GM19043 (cell line): ENCODE data around the gene MRPL16.

Experiments used
- ATAC-seq: cut with Tn5 transposase; IDR thresholded peaks from one replicate; pipeline ENCODE4 v1.9.1; 2021; ENCODE audit warnings: low read depth; ENCODE audit not compliant: unreplicated experiment

MRPL16 gene

DNA sequence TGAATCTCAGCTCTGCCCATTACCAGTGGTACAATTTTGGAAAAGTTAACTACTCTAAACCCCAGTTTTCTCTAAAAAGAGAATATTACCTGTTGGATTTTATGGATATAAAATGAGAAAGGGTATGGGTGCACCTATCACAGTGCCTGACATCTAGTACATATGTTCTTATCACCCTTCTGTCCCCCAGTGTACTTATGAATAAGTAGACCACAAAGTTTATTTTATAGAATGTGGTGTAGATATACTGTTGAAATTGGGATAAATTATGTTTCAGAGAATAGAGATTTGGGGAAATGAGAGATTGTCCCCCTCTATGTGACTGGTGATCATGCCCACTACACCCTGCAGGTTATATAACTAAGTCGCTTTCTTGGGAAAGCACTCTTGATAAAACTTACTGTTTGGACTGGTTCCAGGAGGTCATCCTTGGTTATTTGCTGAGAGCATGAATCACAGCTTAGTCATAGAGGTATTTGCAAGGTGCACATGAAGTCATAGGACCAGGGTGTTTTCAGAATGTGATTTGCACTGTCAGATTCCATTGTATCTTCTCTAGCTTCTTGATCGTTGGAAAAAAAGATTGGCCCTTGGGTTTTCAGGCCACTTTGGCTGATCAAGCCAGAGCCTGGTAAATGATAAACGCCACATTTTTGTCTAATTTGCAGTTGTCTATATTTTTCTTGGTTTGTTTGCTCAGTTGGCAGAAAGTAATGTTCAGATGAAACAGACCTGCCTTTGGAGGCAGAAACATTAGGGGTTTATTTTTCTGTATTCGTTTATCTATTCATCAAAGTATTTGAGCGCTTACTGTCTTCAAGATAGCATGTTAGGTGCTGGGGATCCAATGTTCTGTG, 34.1 kb downstream of the MRPL16 start:
- ATAC-seq: no peak

DNA sequence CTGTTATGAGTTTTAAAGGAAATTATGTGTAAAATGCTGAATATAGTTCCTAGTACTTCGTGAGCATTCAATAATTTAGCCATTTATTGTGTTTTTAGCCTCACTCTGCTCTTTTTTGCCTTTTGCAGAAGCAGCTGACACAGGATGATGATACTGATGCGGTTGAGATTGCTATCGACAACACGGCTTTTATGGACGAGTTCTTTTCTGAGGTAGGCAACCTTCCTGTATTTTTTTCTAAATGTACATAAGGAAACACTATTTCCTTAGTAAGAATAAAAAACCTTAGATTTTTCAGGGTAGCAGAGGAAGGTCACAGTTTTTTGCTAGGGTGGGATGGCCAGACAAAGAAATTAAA, 37.5 kb downstream of the MRPL16 start:
- ATAC-seq: no peak

DNA sequence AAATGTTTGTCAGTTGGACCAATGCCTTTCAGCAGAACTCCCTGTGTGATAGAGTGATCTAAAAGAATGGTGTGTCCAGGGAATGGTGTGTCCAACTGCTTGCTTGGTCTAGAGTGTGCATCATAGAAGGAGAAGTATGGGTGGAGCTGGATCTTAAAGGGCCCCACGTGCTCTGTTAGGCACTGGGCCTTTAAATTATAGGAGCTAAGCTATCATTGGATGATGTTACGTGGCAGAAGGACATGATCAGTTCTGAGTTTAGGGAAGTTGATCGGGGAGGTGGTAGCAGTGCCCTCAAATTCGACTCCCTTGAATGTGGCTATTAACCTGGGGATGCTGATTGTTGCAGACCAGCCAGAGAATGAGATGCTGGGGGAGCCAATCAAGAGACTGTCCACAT, 39.0 kb downstream of the MRPL16 start:
- ATAC-seq: no peak

DNA sequence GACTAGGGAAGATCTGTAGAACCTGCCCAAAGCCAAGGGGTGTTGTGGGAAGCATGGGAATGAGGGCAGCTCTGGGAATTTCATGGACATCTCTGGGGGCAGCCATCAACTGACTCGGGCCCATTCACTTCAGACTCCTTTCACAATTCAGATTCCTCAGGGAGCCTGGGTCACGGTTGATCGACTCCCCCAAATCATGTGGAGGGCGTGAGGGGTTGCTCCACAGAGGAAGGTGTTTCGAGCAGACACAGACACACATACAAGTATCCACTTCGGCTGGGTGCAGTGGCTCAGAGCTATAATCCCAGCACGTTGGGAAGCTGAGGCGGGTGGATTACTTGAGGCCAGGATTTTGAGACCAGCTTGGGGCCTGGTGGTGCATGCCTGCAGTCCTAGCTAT, 39.7 kb downstream of the MRPL16 start:
- ATAC-seq: no peak

DNA sequence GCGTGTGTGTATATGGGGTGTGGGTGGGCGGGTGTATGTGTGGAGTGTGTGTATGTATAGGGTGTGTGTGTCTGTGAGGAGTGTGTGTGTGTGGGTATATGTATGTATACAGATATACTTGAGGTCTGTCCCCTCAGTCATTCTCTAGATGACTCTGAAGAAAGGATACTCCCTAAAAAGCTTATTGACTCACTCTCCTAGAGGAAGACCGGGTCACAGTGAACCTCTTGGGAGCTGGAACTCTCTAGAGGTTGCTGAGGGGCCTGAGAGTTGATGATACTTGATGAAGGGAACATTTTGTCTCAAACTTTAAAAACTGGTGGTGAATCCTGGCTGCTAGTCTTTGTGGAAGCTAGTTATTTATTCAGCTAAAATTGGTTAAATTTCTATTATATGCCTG, 40.3 kb downstream of the MRPL16 start:
- ATAC-seq: no peak

DNA sequence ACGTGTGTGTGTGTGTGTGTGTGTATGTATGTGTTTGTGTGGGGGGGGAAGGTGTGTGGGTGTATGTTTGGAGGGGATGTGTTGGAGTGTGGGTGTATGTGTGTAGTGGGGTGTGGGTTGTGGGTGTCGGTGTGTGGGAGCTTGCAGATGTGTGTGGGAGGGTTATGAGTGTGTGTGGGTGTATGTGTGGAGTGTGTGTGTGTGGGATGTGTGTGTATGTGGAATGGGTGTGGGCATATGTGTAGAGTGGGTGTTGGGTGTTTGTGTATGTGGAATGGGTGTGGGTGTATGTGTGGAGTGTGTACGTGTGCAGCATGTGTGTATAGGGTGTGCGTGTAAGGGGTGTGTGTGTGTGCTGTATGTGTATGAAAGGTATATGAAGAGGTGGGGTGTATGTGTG, 40.8 kb downstream of the MRPL16 start:
- no peak for ATAC-seq

DNA sequence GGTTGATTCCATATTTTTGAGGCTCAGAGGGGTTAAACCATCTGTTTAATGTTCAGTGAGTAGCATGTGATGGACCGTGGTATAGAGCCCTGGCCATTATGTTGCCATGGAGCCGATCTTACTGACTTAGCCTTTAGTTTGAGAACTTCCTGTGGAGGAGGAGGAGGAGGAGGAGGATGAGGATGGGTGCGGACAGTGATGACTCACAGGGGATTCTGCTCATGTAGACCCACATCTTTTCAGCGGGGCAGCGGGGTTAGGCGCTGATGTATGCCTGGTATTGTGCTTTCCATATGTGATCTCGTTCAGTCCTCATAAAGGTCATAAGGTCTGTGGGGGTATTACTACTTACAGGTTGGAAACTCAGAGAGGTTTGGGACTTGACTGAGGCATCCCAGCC, 41.5 kb downstream of the MRPL16 start:
- ATAC-seq: no peak

DNA sequence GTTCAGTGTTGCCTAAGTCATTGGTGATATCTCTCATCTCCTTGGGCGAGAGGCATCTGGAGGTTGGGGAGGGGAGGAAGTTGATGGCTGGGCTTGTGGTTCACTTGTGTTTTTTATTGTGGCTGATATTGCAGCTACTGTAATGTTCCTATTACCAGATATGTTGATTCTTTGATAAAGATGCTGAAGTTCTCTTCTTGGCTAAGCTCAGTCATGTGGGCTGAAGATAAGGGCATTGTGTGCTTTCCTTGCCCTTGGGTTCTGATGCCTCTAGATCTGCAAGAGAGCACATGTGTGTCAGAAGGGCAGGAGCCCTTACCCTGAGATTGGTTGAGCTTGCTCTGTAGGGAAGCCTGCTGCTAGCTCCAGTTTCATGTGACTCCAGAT, 43.4 kb downstream of the MRPL16 start:
- ATAC-seq: no peak

DNA sequence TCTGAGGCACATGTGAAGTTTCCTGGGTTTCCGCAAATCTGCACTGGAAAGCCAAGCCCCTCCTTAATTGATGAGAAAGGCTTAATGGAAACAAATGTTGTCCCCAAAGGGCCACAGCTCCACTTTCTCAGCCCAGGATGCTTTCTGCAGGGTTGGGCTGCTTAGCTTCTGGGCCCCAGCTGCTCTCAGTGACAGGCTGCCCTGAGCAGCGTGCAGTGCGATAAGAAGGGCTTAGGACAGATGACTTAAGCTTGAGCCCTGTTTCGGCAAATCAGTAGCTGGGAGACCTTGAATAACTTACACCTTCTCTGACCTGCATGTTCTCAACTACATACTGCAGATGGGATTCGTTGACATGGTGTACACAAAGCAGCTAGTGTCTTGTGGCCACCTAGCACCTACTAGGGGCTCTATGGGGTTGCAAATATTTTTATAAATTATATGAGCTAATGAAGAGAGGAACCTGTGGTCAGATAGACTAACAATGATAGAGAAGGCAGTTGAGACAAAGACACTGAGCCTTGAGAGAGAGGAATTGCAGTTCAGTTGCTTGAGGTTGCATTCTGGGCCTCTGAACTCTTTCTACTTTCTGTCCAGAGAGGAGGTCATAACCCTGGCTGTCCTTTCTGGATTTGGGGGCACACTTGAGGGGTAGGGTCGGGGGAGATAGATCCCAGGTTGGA, 43.9 kb downstream of the MRPL16 start:
- ATAC-seq: no peak

DNA sequence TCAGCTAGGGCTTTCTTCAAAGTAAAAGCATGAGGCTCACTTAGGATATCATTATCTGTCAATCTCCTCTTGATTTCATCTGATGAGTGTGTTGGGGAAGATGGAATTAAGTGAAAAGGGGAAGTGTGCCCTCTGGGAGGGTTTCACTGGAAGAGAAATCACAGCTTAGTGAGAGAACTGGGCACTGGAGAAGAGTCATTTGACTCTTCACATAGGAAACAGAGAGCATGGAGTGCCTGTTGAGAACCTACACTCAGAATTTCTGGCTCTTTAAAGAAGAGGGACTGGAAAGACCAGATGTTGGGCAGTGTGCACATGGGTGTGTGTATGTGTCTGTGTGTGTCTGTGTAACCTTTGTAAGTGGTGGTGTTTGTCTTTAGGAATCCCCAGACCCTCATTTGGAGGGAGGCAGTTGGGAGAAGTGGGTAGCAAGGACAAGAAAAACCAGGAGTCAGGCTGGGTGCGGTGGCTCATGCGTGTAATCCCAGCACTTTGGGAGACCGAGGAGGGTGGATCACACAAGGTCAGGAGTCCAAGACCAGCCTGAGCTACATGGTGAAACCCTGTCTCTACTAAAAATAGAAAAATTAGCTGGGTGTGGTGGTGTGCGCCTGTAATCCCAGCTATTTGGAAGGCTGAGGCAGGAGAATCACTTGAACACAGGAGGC, 45.4 kb downstream of the MRPL16 start:
- no peak for ATAC-seq

DNA sequence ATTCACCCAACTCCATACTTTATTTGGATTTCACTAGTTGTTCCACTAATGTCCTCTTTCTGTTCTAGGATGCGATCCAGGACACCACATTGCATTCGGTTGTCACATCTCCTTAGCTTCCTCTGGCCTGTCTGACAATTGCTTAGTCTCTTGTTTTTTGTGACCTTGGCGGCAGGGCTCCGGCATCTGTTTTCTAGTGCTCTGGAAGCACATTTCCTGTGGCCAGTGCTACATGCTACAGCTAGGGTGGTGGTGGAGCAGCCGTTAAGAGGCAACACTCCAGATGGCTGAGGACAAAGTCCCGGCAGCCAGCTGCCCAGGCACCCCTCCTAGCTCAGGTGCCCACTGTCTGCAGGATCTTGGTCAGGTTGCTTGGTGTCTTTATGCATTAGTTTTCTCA, 48.6 kb downstream of the MRPL16 start:
- no peak for ATAC-seq

DNA sequence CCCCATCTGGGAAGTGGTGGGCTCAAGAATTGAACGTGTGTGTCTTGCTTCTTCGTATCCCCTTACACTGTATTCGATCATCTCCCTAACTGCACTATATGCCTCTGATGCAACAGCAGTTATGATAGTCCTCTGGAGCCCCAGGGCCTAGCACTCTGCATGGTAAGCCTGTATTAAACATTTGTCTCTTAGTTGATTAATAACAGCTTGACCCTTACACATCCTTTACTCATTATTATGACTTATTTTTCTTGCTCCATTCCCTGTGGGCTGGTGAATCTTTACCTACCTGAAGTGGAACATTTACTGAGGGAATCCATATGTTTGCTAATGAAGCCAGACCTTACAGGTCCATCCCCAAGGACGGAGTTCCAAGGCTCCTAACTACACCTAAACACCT, 49.8 kb downstream of the MRPL16 start:
- ATAC-seq: no peak

DNA sequence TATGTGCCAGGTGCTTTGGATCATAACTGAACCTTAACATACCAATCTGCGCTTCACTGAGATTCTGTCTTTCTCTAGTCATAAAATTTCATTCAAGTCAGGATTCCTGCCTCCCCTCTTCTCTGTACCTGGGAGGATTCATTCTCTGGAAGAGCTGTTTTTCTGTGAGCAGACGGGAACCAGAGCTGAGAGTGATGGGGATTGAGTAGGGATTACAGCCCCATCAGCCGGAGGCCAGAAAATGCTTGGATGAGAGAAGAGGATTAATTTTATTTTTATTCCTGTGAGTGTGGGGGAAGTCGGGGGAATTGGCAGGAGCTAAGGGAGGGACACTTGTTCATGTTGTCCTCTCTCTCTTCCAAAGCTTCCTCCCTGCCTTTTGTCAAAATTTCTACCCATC, 50.7 kb downstream of the MRPL16 start:
- ATAC-seq: no peak

DNA sequence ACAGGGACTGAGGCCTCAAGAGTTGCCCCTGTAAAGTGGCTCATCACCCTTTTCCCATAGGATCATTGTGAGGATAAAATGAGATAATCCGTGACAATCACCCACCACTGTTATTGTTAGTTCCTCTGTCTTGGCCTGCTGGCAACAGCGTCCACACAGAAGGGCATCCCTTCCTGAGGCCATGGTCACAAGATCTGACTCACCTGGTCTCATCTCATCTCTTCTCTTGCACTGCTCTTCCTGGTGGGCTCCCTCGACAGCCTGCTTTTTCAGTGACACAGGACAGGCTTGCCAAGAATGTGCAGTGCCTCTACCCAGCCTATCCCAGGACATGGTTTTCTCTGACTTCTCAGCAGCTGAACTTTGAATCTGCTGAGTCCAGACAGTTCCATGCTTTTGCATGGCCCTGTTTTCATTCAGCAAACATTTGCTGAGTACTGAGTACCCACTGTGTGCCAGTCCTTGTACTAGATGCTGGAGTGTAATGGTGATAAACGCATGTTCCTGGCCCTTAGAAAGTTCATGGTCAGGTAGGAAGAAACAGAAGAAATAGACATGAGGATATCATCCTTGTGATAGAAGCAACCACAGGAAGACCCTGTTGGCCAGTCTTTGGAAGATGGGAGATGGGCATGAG, 52.1 kb downstream of the MRPL16 start:
- ATAC-seq: no peak

DNA sequence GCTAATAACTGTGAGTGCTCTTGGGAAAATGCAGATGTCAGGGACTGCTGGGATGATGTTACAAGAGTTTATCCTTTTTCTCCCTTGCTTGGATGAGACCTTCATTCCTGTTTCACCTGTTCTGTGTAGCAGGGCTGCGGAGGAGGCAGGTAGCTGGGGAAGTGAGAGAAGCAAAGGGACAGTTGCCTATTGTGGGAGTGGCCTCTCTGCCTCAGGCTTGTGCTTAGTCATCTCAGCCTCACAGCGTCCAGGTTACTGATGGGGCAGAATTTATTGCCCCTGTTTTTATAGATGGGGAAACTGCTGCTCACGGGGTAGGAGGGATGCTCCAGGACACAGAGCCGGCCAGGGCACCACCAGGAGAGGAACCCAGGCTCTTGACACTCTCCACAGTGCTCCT, 53.7 kb downstream of the MRPL16 start:
- no peak for ATAC-seq

DNA sequence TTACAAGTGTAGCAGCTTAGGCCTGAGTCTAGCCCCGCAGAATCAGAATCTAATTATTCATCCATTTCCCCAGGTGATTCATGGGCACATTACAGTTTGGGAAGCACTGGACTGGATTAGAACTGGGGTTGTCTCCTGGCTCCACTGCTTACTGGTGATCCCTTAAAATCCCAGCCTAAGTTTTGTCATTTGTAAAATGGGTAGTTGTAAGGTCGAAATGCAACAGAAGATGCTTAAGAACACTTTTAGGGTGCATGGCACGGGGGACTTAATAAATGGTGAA, 54.1 kb downstream of the MRPL16 start:
- no peak for ATAC-seq
